Smooth muscle cell (in vitro differentiated cells): ENCODE data around the gene DCUN1D4. TPM values are rescaled to one million over a fixed set of nuclear protein-coding genes. Genes with fewer than 3 reads are reported as not detected.

Experiments
- DNase-seq: peaks from one replicate; lab custom pipeline; 2025; ENCODE audit not compliant: unreplicated experiment; lab: John Stamatoyannopoulos, UW
- H2AFZ ChIP-seq: fragments of 200-600 bp; sonication (generic); 2 replicates; pipeline ENCODE4 v1.6.0; 2016; ENCODE audit warnings: antibody characterized with exemption, low read depth, mild to moderate bottlenecking
- H3F3A ChIP-seq: fragments of 200-600 bp; sonication (generic); 2 replicates; pipeline ENCODE4 v1.6.0; 2017; ENCODE audit warnings: antibody characterized with exemption, low read depth
- H3K27ac ChIP-seq: fragments of 200-600 bp; sonication (generic); 2 replicates; pipeline ENCODE4 v1.5.1; 2016; ENCODE audit warnings: low read depth, mild to moderate bottlenecking
- H3K27me3 ChIP-seq: fragments of 200-600 bp; sonication (generic); 2 replicates; pipeline ENCODE4 v1.6.1; 2016; ENCODE audit warnings: low read depth, mild to moderate bottlenecking
- H3K36me3 ChIP-seq: fragments of 200-600 bp; sonication (generic); 2 replicates; pipeline ENCODE4 v1.5.1; 2016; ENCODE audit warnings: low read depth
- H3K4me1 ChIP-seq: fragments of 200-600 bp; sonication (generic); 2 replicates; pipeline ENCODE4 v1.5.1; 2016; ENCODE audit warnings: low read depth
- H3K4me2 ChIP-seq: fragments of 200-600 bp; sonication (generic); 2 replicates; pipeline ENCODE4 v1.6.0; 2016; ENCODE audit warnings: mild to moderate bottlenecking
- H3K4me3 ChIP-seq: fragments of 200-600 bp; sonication (generic); 2 replicates; pipeline ENCODE4 v1.5.1; 2016; ENCODE audit warnings: mild to moderate bottlenecking
- H3K79me2 ChIP-seq: fragments of 200-600 bp; sonication (generic); 2 replicates; pipeline ENCODE4 v1.6.0; 2016; ENCODE audit warnings: low read depth, mild to moderate bottlenecking
- H3K9ac ChIP-seq: fragments of 200-600 bp; sonication (generic); 2 replicates; pipeline ENCODE4 v1.6.0; 2016; ENCODE audit warnings: low read depth
- H3K9me3 ChIP-seq: fragments of 200-600 bp; sonication (generic); replicated peaks from 2 replicates; pipeline ENCODE4 v1.5.1; 2016; ENCODE audit warnings: low read depth
- H4K20me1 ChIP-seq: fragments of 200-600 bp; sonication (generic); 2 replicates; pipeline ENCODE4 v1.6.0; 2016; ENCODE audit warnings: low read depth
- WGBS: methylation state at CpG from one replicate; pipeline ENCODE4 v1.1.7; 2016; ENCODE audit warnings: low lambda C conversion rate; 5-methylcytosine and 5-hydroxymethylcytosine counted together
- polyA plus RNA-seq: library from polyadenylated mRNA; unstranded; fragments of >200 nt; fragmentation: Nextera tagmentation; extraction: Ambion mirVana; gene quantifications from 2 replicates; pipeline ENCODE4 v1.2.1, GENCODE V29; 2016
- total RNA-seq: library from RNA; depleted of rRNA; stranded (reverse); fragments of >200 nt; gene quantifications from 2 replicates; pipeline ENCODE4 v1.2.3, GENCODE V29; 2014
- TF ChIP-seq, protein P1 (sequence below): fragments of 200-600 bp; sonication (generic); IDR thresholded peaks from 2 replicates; pipeline ENCODE4 v1.5.1; 2017; ENCODE audit warnings: borderline replicate concordance, mild to moderate bottlenecking, antibody characterized with exemption; ENCODE audit not compliant: insufficient read depth, poor library complexity, severe bottlenecking

The DCUN1D4 gene
- total and polyA plus RNA-seq, 2 experiments from 2014 or later: 14.1 to 22.9 TPM

GRCh38 chr4:51963841-51964517 lies 121.0 kb downstream of the DCUN1D4 start:
- H3K27me3 ChIP-seq: no peaks in the 10 kb centered on the region
- no peaks in the 10 kb centered on the region for H4K20me1 ChIP-seq
- H3F3A ChIP-seq: no peaks in the 10 kb centered on the region
- H3K9ac ChIP-seq: no peak overlapping the region
- TF ChIP-seq, protein P1, sequence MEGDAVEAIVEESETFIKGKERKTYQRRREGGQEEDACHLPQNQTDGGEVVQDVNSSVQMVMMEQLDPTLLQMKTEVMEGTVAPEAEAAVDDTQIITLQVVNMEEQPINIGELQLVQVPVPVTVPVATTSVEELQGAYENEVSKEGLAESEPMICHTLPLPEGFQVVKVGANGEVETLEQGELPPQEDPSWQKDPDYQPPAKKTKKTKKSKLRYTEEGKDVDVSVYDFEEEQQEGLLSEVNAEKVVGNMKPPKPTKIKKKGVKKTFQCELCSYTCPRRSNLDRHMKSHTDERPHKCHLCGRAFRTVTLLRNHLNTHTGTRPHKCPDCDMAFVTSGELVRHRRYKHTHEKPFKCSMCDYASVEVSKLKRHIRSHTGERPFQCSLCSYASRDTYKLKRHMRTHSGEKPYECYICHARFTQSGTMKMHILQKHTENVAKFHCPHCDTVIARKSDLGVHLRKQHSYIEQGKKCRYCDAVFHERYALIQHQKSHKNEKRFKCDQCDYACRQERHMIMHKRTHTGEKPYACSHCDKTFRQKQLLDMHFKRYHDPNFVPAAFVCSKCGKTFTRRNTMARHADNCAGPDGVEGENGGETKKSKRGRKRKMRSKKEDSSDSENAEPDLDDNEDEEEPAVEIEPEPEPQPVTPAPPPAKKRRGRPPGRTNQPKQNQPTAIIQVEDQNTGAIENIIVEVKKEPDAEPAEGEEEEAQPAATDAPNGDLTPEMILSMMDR: no peak
- H3K79me2 ChIP-seq: no peaks in the 10 kb centered on the region
- H3K9me3 ChIP-seq: no peaks in the 10 kb centered on the region
- no peak overlapping the region for H3K27ac ChIP-seq
- H3K36me3 ChIP-seq: no peaks in the 10 kb centered on the region
- peaks cover 3% of the 10 kb centered on the region for H3K4me1 ChIP-seq
- no peak overlapping the region for H3K4me3 ChIP-seq
- DNase-seq: no peak
- H3K4me2 ChIP-seq: no peak overlapping the region
- 83% methylated on average over 4 of the region's 4 CpGs for WGBS
- H2AFZ ChIP-seq: no peak overlapping the region

DNA sequence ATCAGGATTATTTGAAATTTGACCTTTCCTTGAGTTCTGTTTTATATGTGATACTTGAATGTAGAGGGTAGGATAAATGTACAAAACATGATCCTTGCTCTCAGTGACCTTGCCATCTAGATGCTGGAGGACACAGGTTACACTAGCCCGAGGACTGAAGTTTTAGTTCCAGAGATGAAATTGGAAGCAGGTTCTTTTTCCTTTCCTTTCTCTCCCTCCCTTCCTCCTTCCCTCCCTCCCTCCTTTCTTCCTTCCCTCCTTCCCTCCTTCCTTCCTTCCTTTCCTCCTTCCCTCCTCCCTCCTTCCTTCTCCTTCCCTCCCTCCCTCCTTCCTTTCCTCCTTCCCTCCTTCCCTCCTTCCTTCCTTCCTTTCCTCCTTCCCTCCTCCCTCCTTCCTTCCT lies 122.9 kb downstream of the DCUN1D4 start:
- Histone ChIP-seq H3F3A (no peaks in the 10 kb centered on the region), H3K27ac (no peak overlapping the region), H3K4me1 (no peaks in the 10 kb centered on the region), H3K4me2 (no peak overlapping the region), H3K9me3 (no peaks in the 10 kb centered on the region), H3K27me3 (no peaks in the 10 kb centered on the region), H3K79me2 (no peaks in the 10 kb centered on the region), H2AFZ (no peak overlapping the region), H3K36me3 (no peaks in the 10 kb centered on the region), H3K4me3 (no peak overlapping the region), H4K20me1 (no peaks in the 10 kb centered on the region), H3K9ac (no peak overlapping the region)
- DNase-seq: no peak
- TF ChIP-seq, protein P1: no peak
- 91% methylated on average over 1 of the region's 1 CpG for WGBS

Other genes starting within 250 kb of the DCUN1D4 start
- gene LRRC66, start 177.2 kb downstream of the DCUN1D4 start, total RNA-seq: 0.45 and 0.85 TPM in 2 replicates
- 0.46 TPM in 1 of 2 replicates, not detected in the other for gene LRRC66, start 177.2 kb downstream of the DCUN1D4 start, polyA plus RNA-seq
- 35.9 and 43.9 TPM in 2 replicates for gene SGCB, start 195.1 kb downstream of the DCUN1D4 start, total RNA-seq
- gene SGCB, start 195.1 kb downstream of the DCUN1D4 start, polyA plus RNA-seq: 40.3 and 57.3 TPM in 2 replicates
- 19.7 and 21.2 TPM in 2 replicates for gene SPATA18, start 208.2 kb downstream of the DCUN1D4 start, total RNA-seq
- 8.9 and 13.3 TPM in 2 replicates for gene SPATA18, start 208.2 kb downstream of the DCUN1D4 start, polyA plus RNA-seq